HCT116 (cell line): ENCODE results near the gene CCT5. TPM values are rescaled to one million over a fixed set of nuclear protein-coding genes. Genes with fewer than 3 reads are reported as not detected.

Experiments used
- ATAC-seq: fragments of 200-7000 bp; cut with Tn5 transposase; 2 replicates; pipeline ENCODE4 v1.9.1; 2020; ENCODE audit warnings: mild to moderate bottlenecking, moderate library complexity
- BruUV-seq: library from RNA; stranded (reverse); fragments of 400-500 nt; replicated peaks from 2 replicates; lab custom pipeline; 2021; lab: Mats Ljungman, UMichigan
- CTCF ChIA-PET: fragments of 300-600 bp; sonication (Branson Sonifier 250); formaldehyde crosslinking; loops from one replicate; lab custom pipeline; 2021; ENCODE audit warnings: antibody characterized with exemption; lab: Charles Lee
- POLR2A ChIA-PET: fragments of 300-600, 350-600 bp; sonication (Branson Sonifier 250); formaldehyde crosslinking; loops from one replicate; lab custom pipeline; 2021; ENCODE audit warnings: antibody characterized with exemption; lab: Charles Lee
- RAD21 ChIA-PET, 2 experiments: fragments of 300-600 bp; sonication (Branson Sonifier 250); formaldehyde crosslinking; loops; one replicate each; lab custom pipeline; 2023; ENCODE audit warnings: low total read pairs in 2 of 2; ENCODE audit not compliant: uncharacterized antibody in 2 of 2, unreplicated experiment in 2 of 2, low non-redundant PET in 1 of 2; lab: Charles Lee
- DNase-seq: peaks from one replicate; pipeline ENCODE4 v3.0.0-alpha.2; 2010; ENCODE audit warnings: low read depth, low spot score
- H2AFZ ChIP-seq: fragments of 200-600 bp; shearing (Covaris generic), sonication (generic); 2 replicates; pipeline ENCODE4 v1.6.1; 2017; ENCODE audit warnings: low read depth, mixed run types, mixed read lengths, antibody characterized with exemption, low read length; ENCODE audit not compliant: poor library complexity, severe bottlenecking
- H3K27ac ChIP-seq: 2 replicates; pipeline ENCODE4 v1.5.1; 2012; ENCODE audit warnings: low read depth, low read length
- H3K27me3 ChIP-seq: fragments of 200-600 bp; sonication (generic); 2 replicates; pipeline ENCODE4 v1.6.1; 2016; ENCODE audit warnings: mixed run types, low read length, mixed read lengths; ENCODE audit not compliant: insufficient read depth
- H3K36me3 ChIP-seq, 2 experiments: fragments of 200-500 bp in 1 of 2; fragments of 200-600 bp in 1 of 2; sonication (Bioruptor generic) in 1 of 2; sonication (generic) in 1 of 2; 2 replicates each; pipeline versions ENCODE4 v1.5.1 to v1.6.1; 2014 to 2016; ENCODE audit warnings: low read length in 2 of 2, inconsistent platforms in 1 of 2, mixed read lengths in 1 of 2, mixed run types in 1 of 2; ENCODE audit not compliant: insufficient read depth in 2 of 2, control insufficient read depth in 1 of 2
- H3K4me1 ChIP-seq, 2 experiments: fragments of 200-600 bp in 1 of 2; sonication (generic) in 1 of 2; 2 replicates each; pipeline versions ENCODE4 v1.5.1 to v1.6.1; 2012 to 2017; ENCODE audit warnings: low read length in 2 of 2, inconsistent platforms in 1 of 2, mild to moderate bottlenecking in 1 of 2, mixed read lengths in 1 of 2, mixed run types in 1 of 2, moderate library complexity in 1 of 2; ENCODE audit not compliant: insufficient read depth in 2 of 2, control insufficient read depth in 1 of 2
- H3K4me2 ChIP-seq: fragments of 200-600 bp; sonication (generic); 2 replicates; pipeline ENCODE4 v1.6.1; 2017; ENCODE audit warnings: mixed run types, low read length, mixed read lengths
- H3K4me3 ChIP-seq, 2 experiments: fragments of 200-600 bp in 1 of 2; sonication (generic) in 1 of 2; replicated peaks in 1 of 2; 2 replicates each; pipeline ENCODE4 v1.5.1; 2011 to 2016; ENCODE audit warnings: low read length in 2 of 2, control low read depth in 1 of 2, low read depth in 1 of 2, mild to moderate bottlenecking in 1 of 2, mixed read lengths in 1 of 2, mixed run types in 1 of 2
- H3K79me2 ChIP-seq: fragments of 200-600 bp; sonication (generic); 2 replicates; pipeline ENCODE4 v1.6.1; 2017; ENCODE audit warnings: mild to moderate bottlenecking, mixed run types, low read length, moderate library complexity, mixed read lengths; ENCODE audit not compliant: insufficient read depth
- H3K9ac ChIP-seq: fragments of 200-600 bp; sonication (generic); 2 replicates; pipeline ENCODE4 v1.6.1; 2016; ENCODE audit warnings: low read length, mixed read lengths
- H3K9me2 ChIP-seq: fragments of 200-600 bp; sonication (generic), shearing (Covaris generic); 2 replicates; pipeline ENCODE4 v1.6.1; 2017; ENCODE audit warnings: mixed run types, mild to moderate bottlenecking, moderate library complexity; ENCODE audit not compliant: insufficient read depth
- H3K9me3 ChIP-seq, 2 experiments: fragments of 200-500 bp in 1 of 2; fragments of 200-600 bp in 1 of 2; sonication (Bioruptor generic) in 1 of 2; sonication (generic) in 1 of 2; 2 replicates each; pipeline ENCODE4 v1.6.1; 2014 to 2017; ENCODE audit warnings: low read length in 2 of 2, mixed read lengths in 2 of 2, inconsistent platforms in 1 of 2, low read depth in 1 of 2, mild to moderate bottlenecking in 1 of 2, mixed run types in 1 of 2, moderate library complexity in 1 of 2; ENCODE audit not compliant: control insufficient read depth in 1 of 2, insufficient read depth in 1 of 2
- H4K20me1 ChIP-seq: fragments of 200-600 bp; sonication (generic), shearing (Covaris generic); 2 replicates; pipeline ENCODE4 v1.6.1; 2017; ENCODE audit warnings: mixed run types, mild to moderate bottlenecking, moderate library complexity; ENCODE audit not compliant: insufficient read depth
- CEBPB ChIP-seq: IDR thresholded peaks from 2 replicates; pipeline ENCODE4 v1.6.1; 2012; ENCODE audit warnings: low read depth
- ELF1 ChIP-seq: IDR thresholded peaks from 2 replicates; pipeline ENCODE4 v1.6.1; 2012; ENCODE audit warnings: low read depth, borderline replicate concordance
- EZH2phosphoT487 ChIP-seq: fragments of 200-600 bp; IDR thresholded peaks from 2 replicates; pipeline ENCODE4 v1.6.1; 2018; ENCODE audit warnings: antibody characterized with exemption, borderline replicate concordance
- FOSL1 ChIP-seq: IDR thresholded peaks from 2 replicates; pipeline ENCODE4 v1.6.1; 2012; ENCODE audit warnings: low read depth
- JUND ChIP-seq: IDR thresholded peaks from 2 replicates; pipeline ENCODE4 v1.6.1; 2012
- RAD21 ChIP-seq: IDR thresholded peaks from 2 replicates; pipeline ENCODE4 v1.6.1; 2012; ENCODE audit warnings: low read depth, mild to moderate bottlenecking
- SP1 ChIP-seq: IDR thresholded peaks from 2 replicates; pipeline ENCODE4 v1.6.1; 2012; ENCODE audit warnings: low read depth
- SRF ChIP-seq: IDR thresholded peaks from 2 replicates; pipeline ENCODE4 v1.6.1; 2012; ENCODE audit warnings: low read depth
- ZFX ChIP-seq: fragments of 450-650 bp; IDR thresholded peaks from 2 replicates; pipeline ENCODE4 v1.6.1; 2017
- ZNF274 ChIP-seq: fragments of 200-500 bp; sonication (Bioruptor generic); IDR thresholded peaks from 2 replicates; pipeline ENCODE4 v1.6.1; 2014; ENCODE audit warnings: mild to moderate bottlenecking, low read depth, low read length, inconsistent platforms
- intact Hi-C: fragments of 100-400 bp; cut with micrococcal nuclease; formaldehyde crosslinking; loops from 2 replicates; pipeline ENCODE4 v1.10.0; 2022
- total RNA-seq: library from RNA; stranded (reverse); gene quantifications from one replicate; pipeline ENCODE4 v1.2.1, GENCODE V29; 2021; ENCODE audit not compliant: unreplicated experiment
- TF ChIP-seq, protein P1 (sequence below): IDR thresholded peaks from 2 replicates; pipeline ENCODE4 v1.6.1; 2012
- TF ChIP-seq, protein P2 (sequence below): IDR thresholded peaks from 2 replicates; pipeline ENCODE4 v1.6.1; 2012; ENCODE audit warnings: low read depth
- TF ChIP-seq, protein P3 (sequence below): IDR thresholded peaks from 2 replicates; pipeline ENCODE4 v1.6.1; 2012
- TF ChIP-seq, protein P4 (sequence below), 3 experiments: fragments of 200-600 bp in 1 of 3; sonication (generic) in 1 of 3; IDR thresholded peaks in 2 of 3; conservative IDR thresholded peaks in 1 of 3; 2 replicates each; pipeline ENCODE4 v1.5.1; 2012 to 2017; ENCODE audit warnings: low read depth in 2 of 3, low read length in 2 of 3, antibody characterized with exemption in 1 of 3, borderline replicate concordance in 1 of 3, control low read depth in 1 of 3, mild to moderate bottlenecking in 1 of 3, mixed read lengths in 1 of 3, mixed run types in 1 of 3, moderate library complexity in 1 of 3; ENCODE audit not compliant: insufficient read depth in 1 of 3

CCT5 gene
- total RNA-seq, 1 experiment from 2014 or later: 489 TPM

DNA sequence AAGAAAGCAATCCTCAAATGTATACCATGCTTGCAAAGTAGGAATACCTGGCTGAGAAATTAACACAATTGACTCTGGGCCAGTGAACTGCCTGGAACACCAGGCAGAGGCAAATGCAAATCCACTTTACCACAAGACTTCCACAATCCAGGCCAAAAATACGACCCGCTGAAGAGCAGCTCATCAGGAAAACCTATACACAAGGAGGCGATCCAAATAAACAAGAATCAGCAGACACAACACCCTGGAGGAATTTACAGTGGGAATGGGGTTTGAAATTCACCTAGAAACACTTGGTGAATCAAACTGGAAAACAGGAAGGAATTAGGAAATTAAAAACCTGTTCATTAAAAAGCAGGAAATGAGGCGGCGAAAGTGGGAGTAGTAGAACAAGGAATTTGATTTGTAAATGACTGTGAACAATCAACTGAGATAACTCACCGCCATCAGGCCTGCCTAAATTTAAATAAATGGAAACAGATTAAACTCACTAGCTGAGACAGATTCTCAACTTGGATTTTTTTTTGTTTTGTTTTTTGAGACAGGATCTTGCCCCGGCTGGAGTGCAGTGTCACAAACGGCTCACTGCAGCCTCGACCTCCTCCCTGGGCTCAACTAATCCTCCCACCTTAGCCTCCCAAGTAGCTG is 41.7 kb downstream of the CCT5 start:
- ATAC-seq (no peak), DNase-seq (no peak)
- no peak overlapping the region for H3K9ac ChIP-seq
- peaks cover 17% of the 10 kb centered on the region; the same call in 1 of the 2 replicates for H3K79me2 ChIP-seq
- RAD21 ChIA-PET: no interaction called here
- POLR2A ChIA-PET: interaction anchor here (0.6 kb wide), 1 partner anchor 46 kb away, joined by 4 read pairs; no protein-coding TSS in a partner anchor
- no peak overlapping the region for H3K4me2 ChIP-seq
- H3K4me1 ChIP-seq: no peaks in the 10 kb centered on the region
- no peak overlapping the region for H2AFZ ChIP-seq
- H3K4me3 ChIP-seq: no peak overlapping the region
- no TSS peak for BruUV-seq
- H3K27me3 ChIP-seq: no peaks in the 10 kb centered on the region
- H4K20me1 ChIP-seq: 0 out of 2 replicates have a peak, but pooled peaks cover 6% of the 10 kb centered on the region
- CTCF ChIA-PET: interaction anchor here (1.7 kb wide), 1 partner anchor 73 kb away, joined by 6 read pairs; no protein-coding TSS in a partner anchor
- intact Hi-C loops: no loop called here
- H3K36me3 ChIP-seq: peaks cover 0 to 4% of the 10 kb centered on the region in 2 experiments; a peak in 1 of 4 replicates
- no peaks in the 10 kb centered on the region for H3K9me2 ChIP-seq
- no peak overlapping the region for H3K27ac ChIP-seq
- H3K9me3 ChIP-seq: no peaks in the 10 kb centered on the region
- TF ChIP-seq, protein P1, sequence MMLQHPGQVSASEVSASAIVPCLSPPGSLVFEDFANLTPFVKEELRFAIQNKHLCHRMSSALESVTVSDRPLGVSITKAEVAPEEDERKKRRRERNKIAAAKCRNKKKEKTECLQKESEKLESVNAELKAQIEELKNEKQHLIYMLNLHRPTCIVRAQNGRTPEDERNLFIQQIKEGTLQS: no peak
- TF ChIP-seq SP1 (no peak), ELF1 (no peak), FOSL1 (no peak), ZNF274 (no peak), EZH2phosphoT487 (no peak), ZFX (no peak), JUND (no peak), SRF (no peak), CEBPB (no peak), RAD21 (no peak)
- TF ChIP-seq, protein P2, sequence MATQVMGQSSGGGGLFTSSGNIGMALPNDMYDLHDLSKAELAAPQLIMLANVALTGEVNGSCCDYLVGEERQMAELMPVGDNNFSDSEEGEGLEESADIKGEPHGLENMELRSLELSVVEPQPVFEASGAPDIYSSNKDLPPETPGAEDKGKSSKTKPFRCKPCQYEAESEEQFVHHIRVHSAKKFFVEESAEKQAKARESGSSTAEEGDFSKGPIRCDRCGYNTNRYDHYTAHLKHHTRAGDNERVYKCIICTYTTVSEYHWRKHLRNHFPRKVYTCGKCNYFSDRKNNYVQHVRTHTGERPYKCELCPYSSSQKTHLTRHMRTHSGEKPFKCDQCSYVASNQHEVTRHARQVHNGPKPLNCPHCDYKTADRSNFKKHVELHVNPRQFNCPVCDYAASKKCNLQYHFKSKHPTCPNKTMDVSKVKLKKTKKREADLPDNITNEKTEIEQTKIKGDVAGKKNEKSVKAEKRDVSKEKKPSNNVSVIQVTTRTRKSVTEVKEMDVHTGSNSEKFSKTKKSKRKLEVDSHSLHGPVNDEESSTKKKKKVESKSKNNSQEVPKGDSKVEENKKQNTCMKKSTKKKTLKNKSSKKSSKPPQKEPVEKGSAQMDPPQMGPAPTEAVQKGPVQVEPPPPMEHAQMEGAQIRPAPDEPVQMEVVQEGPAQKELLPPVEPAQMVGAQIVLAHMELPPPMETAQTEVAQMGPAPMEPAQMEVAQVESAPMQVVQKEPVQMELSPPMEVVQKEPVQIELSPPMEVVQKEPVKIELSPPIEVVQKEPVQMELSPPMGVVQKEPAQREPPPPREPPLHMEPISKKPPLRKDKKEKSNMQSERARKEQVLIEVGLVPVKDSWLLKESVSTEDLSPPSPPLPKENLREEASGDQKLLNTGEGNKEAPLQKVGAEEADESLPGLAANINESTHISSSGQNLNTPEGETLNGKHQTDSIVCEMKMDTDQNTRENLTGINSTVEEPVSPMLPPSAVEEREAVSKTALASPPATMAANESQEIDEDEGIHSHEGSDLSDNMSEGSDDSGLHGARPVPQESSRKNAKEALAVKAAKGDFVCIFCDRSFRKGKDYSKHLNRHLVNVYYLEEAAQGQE: no peak
- TF ChIP-seq, protein P3, sequence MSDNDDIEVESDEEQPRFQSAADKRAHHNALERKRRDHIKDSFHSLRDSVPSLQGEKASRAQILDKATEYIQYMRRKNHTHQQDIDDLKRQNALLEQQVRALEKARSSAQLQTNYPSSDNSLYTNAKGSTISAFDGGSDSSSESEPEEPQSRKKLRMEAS: no peak
- TF ChIP-seq, protein P4, sequence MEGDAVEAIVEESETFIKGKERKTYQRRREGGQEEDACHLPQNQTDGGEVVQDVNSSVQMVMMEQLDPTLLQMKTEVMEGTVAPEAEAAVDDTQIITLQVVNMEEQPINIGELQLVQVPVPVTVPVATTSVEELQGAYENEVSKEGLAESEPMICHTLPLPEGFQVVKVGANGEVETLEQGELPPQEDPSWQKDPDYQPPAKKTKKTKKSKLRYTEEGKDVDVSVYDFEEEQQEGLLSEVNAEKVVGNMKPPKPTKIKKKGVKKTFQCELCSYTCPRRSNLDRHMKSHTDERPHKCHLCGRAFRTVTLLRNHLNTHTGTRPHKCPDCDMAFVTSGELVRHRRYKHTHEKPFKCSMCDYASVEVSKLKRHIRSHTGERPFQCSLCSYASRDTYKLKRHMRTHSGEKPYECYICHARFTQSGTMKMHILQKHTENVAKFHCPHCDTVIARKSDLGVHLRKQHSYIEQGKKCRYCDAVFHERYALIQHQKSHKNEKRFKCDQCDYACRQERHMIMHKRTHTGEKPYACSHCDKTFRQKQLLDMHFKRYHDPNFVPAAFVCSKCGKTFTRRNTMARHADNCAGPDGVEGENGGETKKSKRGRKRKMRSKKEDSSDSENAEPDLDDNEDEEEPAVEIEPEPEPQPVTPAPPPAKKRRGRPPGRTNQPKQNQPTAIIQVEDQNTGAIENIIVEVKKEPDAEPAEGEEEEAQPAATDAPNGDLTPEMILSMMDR (IDR thresholded peaks at IDR 0.05 in 2 of 3, conservative IDR thresholded peaks at IDR 0.05 in 1 of 3; ENCODE audit: borderline replicate concordance in 1 of 3, insufficient read depth in 1 of 3, low read depth in 2 of 3, low read length in 2 of 3): no peak
